ENCODE data around the gene AFAP1L1.
A peak's percentile ranks its signal among the peaks of the same experiment; 100 is the strongest.
"Not testable (repeated sequence)": the region's sequence is repeated elsewhere in the genome, so short reads cannot be mapped to it uniquely, and the experiment has no call there.

The AFAP1L1 gene

DNA sequence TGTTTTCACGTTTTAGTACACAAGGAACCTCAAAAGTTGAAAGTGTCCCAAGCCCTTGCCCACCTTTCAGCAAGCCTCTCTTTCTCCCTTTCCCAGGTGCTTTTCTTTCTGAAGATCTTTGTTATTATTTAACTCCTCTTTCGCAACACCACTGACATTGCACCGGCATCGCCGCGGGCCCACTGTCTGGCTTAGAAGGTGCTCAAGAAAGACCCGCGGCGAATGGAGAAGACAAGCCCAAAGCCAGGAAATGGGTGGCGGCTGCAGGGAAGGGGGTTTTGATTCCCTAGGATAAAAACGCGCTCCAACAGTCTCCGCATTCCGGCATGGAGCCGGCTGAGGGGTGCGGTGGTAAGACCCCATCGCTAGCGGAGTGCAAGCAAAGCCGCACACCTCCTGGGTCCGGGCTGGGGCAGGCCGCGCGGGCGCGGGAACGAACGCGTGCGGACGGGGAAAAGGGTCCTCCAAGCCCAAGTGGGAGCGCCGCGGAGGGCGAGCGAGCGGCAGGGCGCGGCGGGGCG, 404 bp upstream of the AFAP1L1 start:
- peaks cover 9% of the 10 kb centered on the region for H3K4me1 Mint-ChIP-seq
- no peak for DNase-seq
- H3K36me3 Mint-ChIP-seq (ENCODE audit: low read depth), result no peaks in the 10 kb centered on the region
- no peak overlapping the region for H3K27ac Mint-ChIP-seq
- ATAC-seq, result no peak
- H3K4me3 Mint-ChIP-seq, result peak overlapping the region; percentile 30
- H3K9me3 Mint-ChIP-seq, result peaks cover 4% of the 10 kb centered on the region
- peaks cover 27% of the 10 kb centered on the region for H3K27me3 Mint-ChIP-seq

DNA sequence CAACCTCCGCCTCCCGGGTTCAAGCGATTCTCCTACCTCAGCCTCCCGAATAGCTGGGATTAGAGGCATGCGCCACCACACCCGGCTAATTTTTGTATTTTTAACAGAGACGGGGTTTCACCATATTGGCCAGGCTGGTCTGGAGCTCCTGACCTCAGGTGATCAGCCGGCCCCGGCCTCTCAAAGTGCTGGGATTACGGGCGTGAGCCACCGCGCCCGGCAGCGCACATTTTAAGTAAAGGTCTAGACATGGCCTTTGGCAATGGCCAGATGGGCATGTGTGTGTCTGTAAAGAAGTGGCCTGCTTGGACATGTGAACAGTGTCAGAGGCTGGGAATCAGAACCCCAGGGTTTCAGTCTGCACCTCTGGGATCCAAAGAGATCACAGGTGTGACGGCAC, 1.1 kb downstream of the AFAP1L1 start:
- H3K9me3 Mint-ChIP-seq; H3K4me3 Mint-ChIP-seq; DNase-seq; ATAC-seq; H3K4me1 Mint-ChIP-seq; H3K36me3 Mint-ChIP-seq (ENCODE audit: low read depth); H3K27ac Mint-ChIP-seq: not testable (repeated sequence)
- peaks cover 32% of the 10 kb centered on the region for H3K27me3 Mint-ChIP-seq

DNA sequence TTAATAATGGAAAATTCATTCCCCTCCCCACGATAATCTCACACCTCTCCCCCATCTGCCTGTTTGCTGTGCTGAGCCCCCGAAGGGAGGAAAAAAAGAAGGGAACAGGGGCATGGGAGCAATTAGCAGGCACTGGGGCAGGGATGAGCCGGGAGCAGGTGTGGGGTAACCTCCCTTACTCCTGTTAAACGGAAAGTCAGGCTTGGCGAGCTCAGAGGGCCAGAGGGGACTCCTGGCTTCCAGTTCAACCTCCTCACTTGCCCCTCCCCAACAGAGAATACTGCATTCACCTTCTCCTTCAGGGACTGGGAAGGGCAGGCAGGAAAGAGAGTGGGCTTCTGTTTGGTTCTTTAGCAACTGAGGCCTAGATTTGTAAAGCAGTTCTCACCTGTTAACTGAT, 1.6 kb downstream of the AFAP1L1 start:
- DNase-seq, result no peak
- Mint-ChIP-seq H3K27me3 (peaks cover 36% of the 10 kb centered on the region), H3K36me3 (ENCODE audit: low read depth) (no peaks in the 10 kb centered on the region)

DNA sequence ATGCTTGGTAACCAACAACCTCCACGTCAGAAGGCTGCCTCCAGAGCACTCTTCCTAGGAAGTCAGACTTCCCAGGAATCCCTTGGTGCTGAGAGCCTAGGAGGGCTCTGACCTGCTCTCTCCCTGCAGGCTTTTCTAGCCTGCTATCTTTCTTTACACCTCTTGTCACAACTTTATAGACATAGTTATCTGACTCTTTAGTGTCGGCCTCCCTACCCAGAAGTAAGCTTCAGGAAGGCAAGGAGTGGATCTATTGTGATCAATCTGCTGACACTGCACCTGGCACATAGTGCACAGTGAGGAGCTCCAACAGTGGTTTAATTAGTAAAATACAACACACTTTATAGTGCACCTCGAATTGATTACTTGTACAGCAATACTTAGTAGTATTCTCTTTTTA, 2.3 kb downstream of the AFAP1L1 start:
- no peak for ATAC-seq

More for the DNA sequence above, 1.6 kb downstream of the AFAP1L1 start:
- Mint-ChIP-seq H3K4me3 (no peak overlapping the region), H3K4me1 (peaks cover 9% of the 10 kb centered on the region), H3K9me3 (peaks cover 4% of the 10 kb centered on the region), H3K27ac (no peak overlapping the region)
- no peak for ATAC-seq

DNA sequence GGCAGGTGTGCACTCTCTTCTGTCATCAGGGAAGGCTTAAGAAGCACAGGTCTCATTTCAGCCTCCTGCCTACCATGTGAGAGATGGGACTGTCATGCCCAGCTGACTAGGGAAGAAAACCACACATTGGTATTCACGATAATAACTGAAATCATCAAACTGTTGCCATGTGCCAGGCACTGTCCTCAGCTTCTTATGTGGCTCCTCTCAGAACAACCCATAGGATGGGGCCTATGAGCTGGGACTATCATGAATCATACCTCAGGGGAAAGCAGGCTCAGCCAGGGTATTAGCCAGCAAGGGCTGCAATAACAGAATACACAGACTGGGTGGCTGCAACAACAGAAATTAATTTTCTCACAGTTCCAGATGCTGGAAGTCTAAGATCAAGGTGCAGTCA, 3.3 kb downstream of the AFAP1L1 start:
- ATAC-seq, result no peak
- Mint-ChIP-seq H3K36me3 (ENCODE audit: low read depth) (no peaks in the 10 kb centered on the region), H3K27me3 (peaks cover 36% of the 10 kb centered on the region), H3K27ac (no peak overlapping the region), H3K9me3 (no peaks in the 10 kb centered on the region), H3K4me3 (no peak overlapping the region), H3K4me1 (peaks cover 9% of the 10 kb centered on the region)
- no peak for DNase-seq

More for the DNA sequence above, 2.3 kb downstream of the AFAP1L1 start:
- H3K4me3 Mint-ChIP-seq, result no peak overlapping the region
- H3K27ac Mint-ChIP-seq, result no peak overlapping the region
- peaks cover 36% of the 10 kb centered on the region for H3K27me3 Mint-ChIP-seq
- no peaks in the 10 kb centered on the region for H3K36me3 Mint-ChIP-seq (ENCODE audit: low read depth)
- H3K9me3 Mint-ChIP-seq, result no peaks in the 10 kb centered on the region
- peaks cover 9% of the 10 kb centered on the region for H3K4me1 Mint-ChIP-seq
- no peak for DNase-seq

DNA sequence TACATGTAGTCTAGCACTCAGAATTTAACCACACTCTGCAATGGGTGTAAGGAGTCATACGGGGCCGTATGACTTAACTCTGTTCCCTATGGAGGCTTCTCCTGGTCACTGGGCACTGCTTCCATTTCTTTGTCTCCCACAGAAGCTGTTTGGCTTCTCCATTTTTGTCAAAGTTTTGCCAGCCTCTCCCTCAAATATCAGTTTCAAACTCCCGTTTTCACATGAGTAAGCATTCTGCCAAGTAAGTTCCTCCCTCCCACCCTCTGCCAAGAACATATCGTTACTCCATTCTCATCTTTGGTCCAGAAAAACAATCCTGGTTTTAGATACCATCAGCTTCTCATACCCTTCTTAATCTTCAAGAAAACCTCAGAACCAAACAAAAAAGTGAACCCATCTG, 6.1 kb downstream of the AFAP1L1 start:
- Mint-ChIP-seq H3K27ac (no peak overlapping the region), H3K4me1 (no peaks in the 10 kb centered on the region), H3K4me3 (no peak overlapping the region), H3K9me3 (no peaks in the 10 kb centered on the region), H3K36me3 (ENCODE audit: low read depth) (no peaks in the 10 kb centered on the region), H3K27me3 (peaks cover 20% of the 10 kb centered on the region)
- ATAC-seq (no peak), DNase-seq (no peak)

DNA sequence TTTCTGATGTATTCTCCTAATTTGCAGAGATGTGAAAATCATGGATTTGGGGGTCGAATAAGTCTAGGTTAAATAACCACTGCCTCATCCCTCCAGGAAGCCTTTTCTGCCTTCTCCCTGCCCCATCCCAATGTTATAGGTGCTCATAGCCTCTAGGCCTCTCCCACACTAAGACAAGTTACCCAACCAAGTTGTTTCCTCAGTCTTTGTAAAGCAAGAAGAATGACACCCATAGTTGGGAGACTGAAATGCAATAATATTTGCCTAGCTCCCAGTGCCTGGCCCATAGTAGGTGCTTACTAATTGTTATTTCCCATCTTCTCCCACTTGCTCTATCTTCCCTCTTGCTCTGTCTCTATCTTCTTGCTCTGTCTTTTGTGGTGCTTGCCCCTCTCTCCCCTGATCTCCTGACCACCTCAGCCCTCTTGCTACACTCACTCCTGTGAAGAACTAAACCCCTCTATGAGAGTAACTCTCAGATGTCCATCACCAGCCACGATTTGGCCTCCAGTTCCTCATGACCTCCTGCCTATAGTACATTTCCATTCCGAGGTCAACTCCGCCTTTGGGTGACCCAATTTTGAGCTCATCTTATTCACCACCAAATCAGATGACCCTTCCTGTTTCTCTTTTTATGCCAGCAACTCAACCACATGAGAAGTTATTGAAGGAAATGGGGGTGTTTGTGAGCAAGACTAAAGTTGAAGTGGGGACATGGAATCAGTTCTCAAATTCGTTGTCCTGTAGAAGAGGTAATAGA, 7.0 kb downstream of the AFAP1L1 start:
- Mint-ChIP-seq H3K27ac (no peak overlapping the region), H3K9me3 (no peaks in the 10 kb centered on the region), H3K4me1 (no peaks in the 10 kb centered on the region), H3K4me3 (no peak overlapping the region), H3K27me3 (peaks cover 13% of the 10 kb centered on the region), H3K36me3 (ENCODE audit: low read depth) (no peaks in the 10 kb centered on the region)
- ATAC-seq (no peak), DNase-seq (no peak)

DNA sequence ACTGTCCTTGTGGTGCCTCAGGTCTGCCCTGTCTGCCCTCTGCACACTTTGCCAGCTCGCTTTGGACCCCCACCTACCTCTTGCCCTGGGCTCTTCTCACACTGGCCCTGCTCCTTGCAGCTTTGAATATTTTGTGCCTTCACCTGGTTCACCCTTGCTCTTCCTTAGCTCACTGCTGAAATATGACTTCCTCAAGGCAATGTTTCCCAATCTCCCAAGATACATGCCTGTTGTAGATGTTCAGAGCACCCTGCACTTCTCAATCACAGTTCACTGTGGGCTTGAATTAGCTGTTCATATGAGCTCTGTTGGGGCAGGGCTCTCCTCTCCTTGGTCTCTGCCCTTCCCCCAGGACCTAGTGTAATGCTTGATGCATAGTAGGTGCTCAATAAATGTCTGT, 8.0 kb downstream of the AFAP1L1 start:
- DNase-seq (no peak), ATAC-seq (no peak)
- H3K4me1 Mint-ChIP-seq, result no peaks in the 10 kb centered on the region
- H3K27me3 Mint-ChIP-seq, result peaks cover 8% of the 10 kb centered on the region
- no peaks in the 10 kb centered on the region for H3K9me3 Mint-ChIP-seq
- no peak overlapping the region for H3K27ac Mint-ChIP-seq
- no peak overlapping the region for H3K4me3 Mint-ChIP-seq
- H3K36me3 Mint-ChIP-seq (ENCODE audit: low read depth), result no peaks in the 10 kb centered on the region

DNA sequence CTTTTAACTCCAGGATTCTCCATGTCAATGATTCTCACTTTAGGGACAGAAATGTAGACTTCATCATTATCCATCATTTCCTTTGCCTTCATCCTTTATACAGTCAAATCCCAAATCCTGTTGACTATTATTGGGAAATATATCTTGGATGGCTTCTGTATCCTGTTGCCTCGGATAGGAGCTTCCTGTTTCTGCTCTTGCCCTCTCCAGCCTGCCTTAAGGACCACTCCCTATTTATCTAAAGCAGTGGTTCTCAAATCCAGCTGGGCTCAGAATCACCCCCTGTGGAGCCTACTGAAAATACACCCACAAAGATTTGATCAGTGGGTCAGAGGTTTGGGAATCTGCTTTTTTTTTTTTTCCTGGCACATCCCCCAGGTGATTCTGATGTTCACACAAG, 8.5 kb downstream of the AFAP1L1 start:
- no peaks in the 10 kb centered on the region for H3K9me3 Mint-ChIP-seq
- ATAC-seq (no peak), DNase-seq (no peak)
- no peaks in the 10 kb centered on the region for H3K4me1 Mint-ChIP-seq
- H3K27ac Mint-ChIP-seq, result no peak overlapping the region
- H3K27me3 Mint-ChIP-seq, result peaks cover 8% of the 10 kb centered on the region
- no peaks in the 10 kb centered on the region for H3K36me3 Mint-ChIP-seq (ENCODE audit: low read depth)
- H3K4me3 Mint-ChIP-seq, result no peak overlapping the region

DNA sequence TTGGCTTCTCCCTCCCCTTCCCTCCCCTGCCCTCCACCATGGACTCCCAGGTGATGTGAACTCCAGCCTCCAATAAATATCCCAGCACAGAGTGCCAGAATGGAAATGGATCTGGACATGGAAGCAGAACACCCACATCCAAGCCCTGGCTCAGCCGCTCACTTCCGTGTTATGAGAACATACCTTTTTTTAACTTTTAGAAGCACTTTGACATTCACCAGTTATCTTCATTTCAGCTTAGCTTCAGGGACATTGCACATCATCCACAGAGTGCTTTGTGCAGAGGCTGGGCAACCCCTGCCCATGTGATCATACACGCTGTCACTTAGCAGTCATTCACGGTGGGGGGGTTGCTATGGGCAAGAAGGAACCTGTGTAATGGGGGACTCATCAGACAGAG, 9.1 kb downstream of the AFAP1L1 start:
- no peaks in the 10 kb centered on the region for H3K9me3 Mint-ChIP-seq
- H3K27me3 Mint-ChIP-seq, result peaks cover 8% of the 10 kb centered on the region
- no peaks in the 10 kb centered on the region for H3K36me3 Mint-ChIP-seq (ENCODE audit: low read depth)
- no peaks in the 10 kb centered on the region for H3K4me1 Mint-ChIP-seq
- H3K27ac Mint-ChIP-seq, result no peak overlapping the region
- H3K4me3 Mint-ChIP-seq, result no peak overlapping the region
- ATAC-seq (no peak), DNase-seq (no peak)

DNA sequence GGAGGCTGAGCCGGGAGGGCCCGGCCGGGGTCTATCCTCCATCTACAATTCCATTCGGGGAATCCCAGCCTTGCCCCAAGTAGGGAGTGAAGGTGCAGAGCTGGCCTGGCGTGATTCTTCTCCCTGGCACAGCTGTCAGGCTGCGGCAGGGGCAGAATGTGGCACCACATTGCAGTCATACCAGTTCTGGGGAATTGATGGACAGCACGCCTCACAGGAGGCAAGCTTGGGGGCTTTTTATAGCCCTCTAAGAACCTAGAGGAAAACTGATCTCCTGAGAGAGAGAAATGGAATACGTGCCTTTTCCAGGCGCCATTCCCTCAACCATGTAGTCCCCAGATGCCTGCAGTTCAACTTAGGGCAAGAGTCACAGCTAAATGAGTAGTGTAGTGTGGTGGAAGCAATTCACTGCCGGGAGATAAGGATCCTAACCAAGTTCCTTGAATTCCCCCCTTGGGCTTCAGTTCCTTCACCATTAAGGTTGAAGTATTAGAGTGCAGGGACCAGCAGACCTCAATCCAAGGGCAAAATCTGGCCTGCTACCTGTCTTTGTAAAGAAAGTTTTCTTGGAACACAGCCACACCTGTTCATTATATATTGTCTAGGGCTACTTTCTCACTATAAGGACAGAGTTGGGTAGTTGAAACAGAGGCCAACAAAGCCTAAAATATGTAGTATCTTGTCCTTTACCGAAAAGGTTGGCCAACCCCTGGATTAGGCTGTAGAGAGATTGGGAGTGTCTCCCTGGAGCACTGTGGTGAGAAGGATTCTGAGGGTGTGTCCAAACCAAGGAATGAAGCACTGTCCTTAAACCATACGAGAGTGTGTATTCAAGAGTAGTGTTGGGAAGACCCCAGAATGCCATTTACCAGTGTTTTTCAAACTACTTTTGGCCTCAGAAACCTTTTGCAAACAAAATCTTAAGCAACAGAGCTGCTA, 10.6 kb downstream of the AFAP1L1 start:
- peaks cover 5% of the 10 kb centered on the region for H3K27me3 Mint-ChIP-seq
- no peaks in the 10 kb centered on the region for H3K4me1 Mint-ChIP-seq
- no peaks in the 10 kb centered on the region for H3K36me3 Mint-ChIP-seq (ENCODE audit: low read depth)
- H3K4me3 Mint-ChIP-seq, result no peak overlapping the region
- H3K27ac Mint-ChIP-seq, result no peak overlapping the region
- no peaks in the 10 kb centered on the region for H3K9me3 Mint-ChIP-seq
- DNase-seq (no peak), ATAC-seq (no peak)

DNA sequence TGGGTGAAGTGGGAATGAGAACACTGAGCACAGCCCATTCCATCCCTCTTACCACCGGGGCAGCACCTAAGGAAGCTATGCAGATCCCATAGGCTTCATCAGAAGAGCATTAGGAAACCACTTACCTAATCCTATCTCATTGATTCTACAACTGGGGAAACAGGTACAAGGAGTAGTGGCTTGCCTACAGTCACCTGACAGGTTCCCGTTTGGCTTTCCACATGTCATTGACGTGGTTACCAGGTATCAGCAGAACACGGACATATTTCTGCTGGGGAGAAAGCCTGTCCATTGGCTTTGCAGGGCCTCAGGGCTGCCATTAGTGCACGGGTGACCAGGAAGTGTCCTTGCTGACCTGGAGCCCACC, 11.3 kb downstream of the AFAP1L1 start:
- ATAC-seq (no peak), DNase-seq (no peak)
- H3K9me3 Mint-ChIP-seq, result no peaks in the 10 kb centered on the region
- H3K4me1 Mint-ChIP-seq, result no peaks in the 10 kb centered on the region
- H3K27ac Mint-ChIP-seq, result no peak overlapping the region
- H3K27me3 Mint-ChIP-seq, result peaks cover 3% of the 10 kb centered on the region
- no peaks in the 10 kb centered on the region for H3K36me3 Mint-ChIP-seq (ENCODE audit: low read depth)
- no peak overlapping the region for H3K4me3 Mint-ChIP-seq

DNA sequence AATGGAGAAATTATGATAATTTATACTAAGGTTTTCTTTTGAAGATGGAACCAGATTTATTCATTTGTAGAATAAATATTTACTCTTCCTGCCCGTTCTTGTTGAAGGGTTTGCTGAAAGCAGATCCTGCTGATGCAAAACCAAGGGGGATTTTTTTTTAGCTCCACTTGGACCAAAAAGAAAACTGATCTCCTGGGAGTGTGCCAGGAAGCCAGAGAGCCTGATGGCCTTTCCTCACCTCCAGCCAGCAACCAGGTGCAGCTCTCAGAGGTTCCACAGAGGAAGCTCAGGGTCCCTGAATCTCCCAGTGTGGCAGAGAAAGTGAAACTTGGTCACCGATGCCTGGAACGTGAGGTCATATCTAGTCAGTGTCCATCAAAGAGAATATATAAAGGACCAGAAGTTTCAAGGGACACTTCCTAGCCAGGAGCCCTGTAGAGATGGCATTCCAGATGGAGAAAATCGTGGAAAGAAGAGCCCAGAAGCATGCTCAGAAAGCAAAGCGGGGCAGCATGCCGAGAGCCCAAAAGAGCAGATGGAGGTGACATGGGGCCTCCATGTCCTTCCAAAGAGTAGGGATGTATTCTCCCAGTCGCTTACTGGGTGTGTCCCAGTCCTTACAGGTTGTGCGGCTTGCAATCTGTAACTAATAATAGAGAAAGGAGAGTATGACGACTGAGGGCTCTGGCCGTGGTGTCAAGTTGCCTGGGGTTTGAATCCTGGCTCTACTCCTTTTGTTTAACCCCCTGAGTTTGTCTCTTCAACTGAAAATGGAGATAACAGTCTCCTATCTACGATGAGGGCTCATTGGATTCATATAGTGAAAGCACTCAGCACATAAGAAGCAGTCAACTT, 12.2 kb downstream of the AFAP1L1 start:
- H3K36me3 Mint-ChIP-seq (ENCODE audit: low read depth), result no peaks in the 10 kb centered on the region
- no peak overlapping the region for H3K4me3 Mint-ChIP-seq
- H3K27me3 Mint-ChIP-seq, result no peaks in the 10 kb centered on the region
- H3K27ac Mint-ChIP-seq, result no peak overlapping the region
- H3K4me1 Mint-ChIP-seq, result no peaks in the 10 kb centered on the region
- ATAC-seq (no peak), DNase-seq (no peak)
- H3K9me3 Mint-ChIP-seq, result no peaks in the 10 kb centered on the region

DNA sequence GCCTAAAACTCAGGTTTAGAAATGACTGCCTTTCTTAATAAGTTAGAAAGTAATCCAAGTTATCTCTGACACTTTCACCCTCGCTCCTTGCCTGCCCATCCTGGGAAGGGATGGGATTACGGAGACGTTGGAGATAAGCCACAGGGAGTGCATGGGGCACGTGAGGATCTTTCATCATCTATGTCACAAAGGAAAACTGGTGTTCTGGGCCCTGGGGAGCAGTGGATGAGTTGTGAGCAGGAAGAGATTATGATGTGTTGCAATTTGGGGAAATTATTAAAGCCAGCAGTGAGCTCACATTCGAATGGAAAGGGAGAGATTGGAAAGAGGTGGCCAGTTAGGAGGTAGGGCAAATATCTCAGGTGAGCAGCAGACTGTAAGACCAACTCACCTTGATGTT, 12.8 kb downstream of the AFAP1L1 start:
- Mint-ChIP-seq H3K27me3 (no peaks in the 10 kb centered on the region), H3K27ac (no peak overlapping the region), H3K4me1 (no peaks in the 10 kb centered on the region), H3K4me3 (no peak overlapping the region), H3K9me3 (no peaks in the 10 kb centered on the region), H3K36me3 (ENCODE audit: low read depth) (no peaks in the 10 kb centered on the region)
- ATAC-seq (no peak), DNase-seq (no peak)

Measured in activated naive CD8-positive, alpha-beta T cell treated with anti-CD3 and anti-CD28 coated beads, Interleukin-2, amount 50 U/mL, for 24 hours (primary cell).